GM23338 (cell line): ENCODE measurements around the gene LCOR. TPM values are rescaled to one million over a fixed set of nuclear protein-coding genes. Genes with fewer than 3 reads are reported as not detected.

ENCODE experiments used
- ATAC-seq: fragments of 200-7000 bp; cut with Tn5 transposase; 3 replicates; pipeline ENCODE4 v1.9.1; 2020
- DNase-seq: peaks from one replicate; pipeline ENCODE4 v3.0.0-alpha.2; 2015; ENCODE audit warnings: low spot score
- H2AFZ ChIP-seq: fragments of 200-600 bp; sonication (generic); 2 replicates; pipeline ENCODE4 v1.8.0; 2016; ENCODE audit warnings: antibody characterized with exemption, mild to moderate bottlenecking, moderate library complexity
- H3F3A ChIP-seq: fragments of 200-600 bp; sonication (generic); replicated peaks from 2 replicates; pipeline ENCODE4 v1.8.0; 2017; ENCODE audit warnings: antibody characterized with exemption, mixed run types, low read depth
- H3K27ac ChIP-seq: fragments of 200-600 bp; sonication (generic); 2 replicates; pipeline ENCODE4 v1.6.1; 2016; ENCODE audit warnings: low read depth
- H3K27me3 ChIP-seq: fragments of 200-600 bp; sonication (generic); 2 replicates; pipeline ENCODE4 v1.8.0; 2016; ENCODE audit warnings: mild to moderate bottlenecking, mixed run types, moderate library complexity; ENCODE audit not compliant: insufficient read depth
- H3K36me3 ChIP-seq: fragments of 200-600 bp; sonication (generic); 2 replicates; pipeline ENCODE4 v1.8.0; 2016; ENCODE audit warnings: mild to moderate bottlenecking; ENCODE audit not compliant: insufficient read depth
- H3K4me1 ChIP-seq: fragments of 200-600 bp; sonication (generic); 2 replicates; pipeline ENCODE4 v1.8.0; 2016; ENCODE audit warnings: mild to moderate bottlenecking, moderate library complexity; ENCODE audit not compliant: insufficient read depth
- H3K4me2 ChIP-seq: fragments of 200-600 bp; sonication (generic); 2 replicates; pipeline ENCODE4 v1.7.1; 2017; ENCODE audit warnings: mixed run types
- H3K4me3 ChIP-seq: fragments of 200-600 bp; sonication (generic); 2 replicates; pipeline ENCODE4 v1.6.1; 2016; ENCODE audit warnings: mixed run types
- H3K79me2 ChIP-seq: fragments of 200-600 bp; sonication (generic); replicated peaks from 2 replicates; pipeline ENCODE4 v1.8.0; 2017; ENCODE audit warnings: mild to moderate bottlenecking; ENCODE audit not compliant: insufficient read depth
- H3K9me2 ChIP-seq: fragments of 200-600 bp; sonication (generic); 2 replicates; pipeline ENCODE4 v1.8.0; 2017; ENCODE audit not compliant: insufficient read depth
- H4K20me1 ChIP-seq: fragments of 200-600 bp; sonication (generic); replicated peaks from 2 replicates; pipeline ENCODE4 v1.8.0; 2017; ENCODE audit warnings: mild to moderate bottlenecking; ENCODE audit not compliant: insufficient read depth
- H3K27ac Mint-ChIP-seq: 2 replicates; pipeline ENCODE4 v1.8.0; 2020; ENCODE audit warnings: inconsistent platforms, mild to moderate bottlenecking, moderate library complexity, mixed read lengths
- H3K27me3 Mint-ChIP-seq: 3 replicates; pipeline ENCODE4 v1.8.0; 2022; ENCODE audit warnings: low read depth, mild to moderate bottlenecking, moderate library complexity, mixed read lengths, inconsistent platforms; ENCODE audit not compliant: insufficient read depth, poor library complexity
- H3K36me3 Mint-ChIP-seq: 3 replicates; pipeline ENCODE4 v1.8.0; 2021; ENCODE audit warnings: low read depth, mild to moderate bottlenecking, inconsistent platforms, moderate library complexity, mixed read lengths
- H3K4me1 Mint-ChIP-seq: 3 replicates; pipeline ENCODE4 v1.8.0; 2020; ENCODE audit warnings: mild to moderate bottlenecking, inconsistent platforms, mixed read lengths
- H3K4me3 Mint-ChIP-seq: 3 replicates; pipeline ENCODE4 v1.8.0; 2021; ENCODE audit warnings: moderate library complexity, mild to moderate bottlenecking, inconsistent platforms, mixed read lengths
- H3K9me3 Mint-ChIP-seq: 3 replicates; pipeline ENCODE4 v1.8.0; 2020; ENCODE audit warnings: moderate library complexity, mild to moderate bottlenecking, inconsistent platforms, mixed read lengths
- CREB1 ChIP-seq: fragments of 250-450 bp; sonication (Bioruptor Pico); IDR thresholded peaks from 2 replicates; pipeline ENCODE4 v1.5.0; 2020; ENCODE audit warnings: low read depth, mild to moderate bottlenecking, moderate library complexity
- EZH2 ChIP-seq: fragments of 200-600 bp; sonication (generic); IDR thresholded peaks from one replicate; pipeline ENCODE4 v1.8.0; 2017; ENCODE audit warnings: antibody characterized with exemption, mild to moderate bottlenecking, low read depth; ENCODE audit not compliant: unreplicated experiment
- JUNB ChIP-seq: IDR thresholded peaks from one replicate; pipeline ENCODE4 v1.6.1; 2016; ENCODE audit warnings: antibody characterized with exemption; ENCODE audit not compliant: unreplicated experiment
- NANOG ChIP-seq: IDR thresholded peaks from 2 replicates; pipeline ENCODE4 v1.6.1; 2016; ENCODE audit warnings: antibody characterized with exemption, borderline replicate concordance
- POLR2AphosphoS5 ChIP-seq: IDR thresholded peaks from 2 replicates; pipeline ENCODE4 v1.6.1; 2016; ENCODE audit warnings: antibody characterized with exemption, low read depth
- ZNF114 ChIP-seq: fragments of 250-450 bp; sonication (Bioruptor Pico); IDR thresholded peaks from 2 replicates; pipeline ENCODE4 v1.5.0; 2020; ENCODE audit warnings: mild to moderate bottlenecking, moderate library complexity
- ZNF331 ChIP-seq: fragments of 250-450 bp; sonication (Bioruptor Pico); IDR thresholded peaks from 2 replicates; pipeline ENCODE4 v1.5.0; 2020; ENCODE audit warnings: low read depth, mild to moderate bottlenecking, moderate library complexity
- polyA plus RNA-seq: library from polyadenylated mRNA; unstranded; fragments of >200 nt; fragmentation: Nextera tagmentation; extraction: Ambion mirVana; gene quantifications from 2 replicates; pipeline ENCODE4 v1.2.1, GENCODE V29; 2016
- total RNA-seq: library from RNA; depleted of rRNA; stranded (reverse); fragments of >200 nt; shearing (Covaris generic); gene quantifications from 2 replicates; pipeline ENCODE4 v1.2.3, GENCODE V29; 2014
- TF ChIP-seq, protein P1 (sequence below): fragments of 250-450 bp; sonication (Bioruptor Pico); IDR thresholded peaks from 2 replicates; pipeline ENCODE4 v1.5.0; 2020; ENCODE audit warnings: mild to moderate bottlenecking, moderate library complexity
- TF ChIP-seq, protein P2 (sequence below): IDR thresholded peaks from 2 replicates; pipeline ENCODE4 v1.6.1; 2016; ENCODE audit warnings: antibody characterized with exemption
- TF ChIP-seq, protein P3 (sequence below), 2 experiments: fragments of 200-600 bp in 1 of 2; sonication (generic) in 1 of 2; conservative IDR thresholded peaks; 2 replicates each; pipeline versions ENCODE4 v1.5.1 to v1.6.1; 2016 to 2017; ENCODE audit warnings: antibody characterized with exemption in 2 of 2, low read depth in 2 of 2, mild to moderate bottlenecking in 2 of 2, moderate library complexity in 1 of 2
- TF ChIP-seq, protein P4 (sequence below): IDR thresholded peaks from one replicate; pipeline ENCODE4 v1.6.1; 2018; ENCODE audit warnings: antibody characterized with exemption; ENCODE audit not compliant: unreplicated experiment

Gene LCOR
- total and polyA plus RNA-seq, 2 experiments from 2014 or later, result 6.9 to 14.9 TPM

DNA sequence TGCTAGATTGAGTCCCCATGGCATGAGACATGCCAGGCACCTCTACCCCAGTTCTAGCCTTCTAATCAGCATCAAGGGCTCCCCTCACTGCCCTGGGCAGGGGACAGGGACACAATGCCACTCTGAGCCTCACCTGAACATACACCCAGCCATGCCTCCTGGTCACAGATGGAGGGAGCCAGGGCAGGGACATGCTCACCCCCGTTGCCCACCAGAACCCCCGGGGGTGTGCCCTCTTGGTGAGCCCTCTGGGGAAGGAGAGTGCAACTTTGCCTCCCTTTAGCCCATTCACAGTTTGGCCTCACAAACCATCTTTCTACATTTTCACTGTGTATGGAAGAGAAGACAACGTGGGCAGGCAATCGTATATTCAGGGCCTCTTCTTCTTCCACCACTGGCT, 167.2 kb downstream of the LCOR start:
- Histone ChIP-seq H4K20me1 (no peaks in the 10 kb centered on the region), H2AFZ (no peak overlapping the region), H3K27ac (no peak overlapping the region), H3F3A (no peaks in the 10 kb centered on the region), H3K9me2 (no peaks in the 10 kb centered on the region), H3K79me2 (no peaks in the 10 kb centered on the region), H3K4me1 (no peaks in the 10 kb centered on the region), H3K4me3 (no peak overlapping the region), H3K36me3 (no peaks in the 10 kb centered on the region), H3K4me2 (no peak overlapping the region), H3K27me3 (no peaks in the 10 kb centered on the region)
- no peaks in the 10 kb centered on the region for H3K4me1 Mint-ChIP-seq
- H3K9me3 Mint-ChIP-seq, result no peaks in the 10 kb centered on the region
- no peak for ATAC-seq
- peaks cover 4% of the 10 kb centered on the region for H3K27me3 Mint-ChIP-seq
- H3K27ac Mint-ChIP-seq, result no peak overlapping the region
- no peak for TF ChIP-seq JUNB
- TF ChIP-seq, protein P1, sequence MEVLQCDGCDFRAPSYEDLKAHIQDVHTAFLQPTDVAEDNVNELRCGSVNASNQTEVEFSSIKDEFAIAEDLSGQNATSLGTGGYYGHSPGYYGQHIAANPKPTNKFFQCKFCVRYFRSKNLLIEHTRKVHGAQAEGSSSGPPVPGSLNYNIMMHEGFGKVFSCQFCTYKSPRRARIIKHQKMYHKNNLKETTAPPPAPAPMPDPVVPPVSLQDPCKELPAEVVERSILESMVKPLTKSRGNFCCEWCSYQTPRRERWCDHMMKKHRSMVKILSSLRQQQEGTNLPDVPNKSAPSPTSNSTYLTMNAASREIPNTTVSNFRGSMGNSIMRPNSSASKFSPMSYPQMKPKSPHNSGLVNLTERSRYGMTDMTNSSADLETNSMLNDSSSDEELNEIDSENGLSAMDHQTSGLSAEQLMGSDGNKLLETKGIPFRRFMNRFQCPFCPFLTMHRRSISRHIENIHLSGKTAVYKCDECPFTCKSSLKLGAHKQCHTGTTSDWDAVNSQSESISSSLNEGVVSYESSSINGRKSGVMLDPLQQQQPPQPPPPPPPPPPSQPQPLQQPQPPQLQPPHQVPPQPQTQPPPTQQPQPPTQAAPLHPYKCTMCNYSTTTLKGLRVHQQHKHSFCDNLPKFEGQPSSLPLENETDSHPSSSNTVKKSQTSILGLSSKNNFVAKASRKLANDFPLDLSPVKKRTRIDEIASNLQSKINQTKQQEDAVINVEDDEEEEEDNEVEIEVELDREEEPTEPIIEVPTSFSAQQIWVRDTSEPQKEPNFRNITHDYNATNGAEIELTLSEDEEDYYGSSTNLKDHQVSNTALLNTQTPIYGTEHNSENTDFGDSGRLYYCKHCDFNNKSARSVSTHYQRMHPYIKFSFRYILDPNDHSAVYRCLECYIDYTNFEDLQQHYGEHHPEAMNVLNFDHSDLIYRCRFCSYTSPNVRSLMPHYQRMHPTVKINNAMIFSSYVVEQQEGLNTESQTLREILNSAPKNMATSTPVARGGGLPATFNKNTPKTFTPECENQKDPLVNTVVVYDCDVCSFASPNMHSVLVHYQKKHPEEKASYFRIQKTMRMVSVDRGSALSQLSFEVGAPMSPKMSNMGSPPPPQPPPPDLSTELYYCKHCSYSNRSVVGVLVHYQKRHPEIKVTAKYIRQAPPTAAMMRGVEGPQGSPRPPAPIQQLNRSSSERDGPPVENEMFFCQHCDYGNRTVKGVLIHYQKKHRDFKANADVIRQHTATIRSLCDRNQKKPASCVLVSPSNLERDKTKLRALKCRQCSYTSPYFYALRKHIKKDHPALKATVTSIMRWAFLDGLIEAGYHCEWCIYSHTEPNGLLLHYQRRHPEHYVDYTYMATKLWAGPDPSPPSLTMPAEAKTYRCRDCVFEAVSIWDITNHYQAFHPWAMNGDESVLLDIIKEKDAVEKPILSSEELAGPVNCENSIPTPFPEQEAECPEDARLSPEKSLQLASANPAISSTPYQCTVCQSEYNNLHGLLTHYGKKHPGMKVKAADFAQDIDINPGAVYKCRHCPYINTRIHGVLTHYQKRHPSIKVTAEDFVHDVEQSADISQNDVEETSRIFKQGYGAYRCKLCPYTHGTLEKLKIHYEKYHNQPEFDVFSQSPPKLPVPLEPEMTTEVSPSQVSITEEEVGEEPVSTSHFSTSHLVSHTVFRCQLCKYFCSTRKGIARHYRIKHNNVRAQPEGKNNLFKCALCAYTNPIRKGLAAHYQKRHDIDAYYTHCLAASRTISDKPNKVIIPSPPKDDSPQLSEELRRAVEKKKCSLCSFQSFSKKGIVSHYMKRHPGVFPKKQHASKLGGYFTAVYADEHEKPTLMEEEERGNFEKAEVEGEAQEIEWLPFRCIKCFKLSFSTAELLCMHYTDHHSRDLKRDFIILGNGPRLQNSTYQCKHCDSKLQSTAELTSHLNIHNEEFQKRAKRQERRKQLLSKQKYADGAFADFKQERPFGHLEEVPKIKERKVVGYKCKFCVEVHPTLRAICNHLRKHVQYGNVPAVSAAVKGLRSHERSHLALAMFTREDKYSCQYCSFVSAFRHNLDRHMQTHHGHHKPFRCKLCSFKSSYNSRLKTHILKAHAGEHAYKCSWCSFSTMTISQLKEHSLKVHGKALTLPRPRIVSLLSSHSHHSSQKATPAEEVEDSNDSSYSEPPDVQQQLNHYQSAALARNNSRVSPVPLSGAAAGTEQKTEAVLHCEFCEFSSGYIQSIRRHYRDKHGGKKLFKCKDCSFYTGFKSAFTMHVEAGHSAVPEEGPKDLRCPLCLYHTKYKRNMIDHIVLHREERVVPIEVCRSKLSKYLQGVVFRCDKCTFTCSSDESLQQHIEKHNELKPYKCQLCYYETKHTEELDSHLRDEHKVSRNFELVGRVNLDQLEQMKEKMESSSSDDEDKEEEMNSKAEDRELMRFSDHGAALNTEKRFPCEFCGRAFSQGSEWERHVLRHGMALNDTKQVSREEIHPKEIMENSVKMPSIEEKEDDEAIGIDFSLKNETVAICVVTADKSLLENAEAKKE (CRISPR knock-in tag), result no peak
- TF ChIP-seq CREB1, result no peak
- TF ChIP-seq, protein P2, sequence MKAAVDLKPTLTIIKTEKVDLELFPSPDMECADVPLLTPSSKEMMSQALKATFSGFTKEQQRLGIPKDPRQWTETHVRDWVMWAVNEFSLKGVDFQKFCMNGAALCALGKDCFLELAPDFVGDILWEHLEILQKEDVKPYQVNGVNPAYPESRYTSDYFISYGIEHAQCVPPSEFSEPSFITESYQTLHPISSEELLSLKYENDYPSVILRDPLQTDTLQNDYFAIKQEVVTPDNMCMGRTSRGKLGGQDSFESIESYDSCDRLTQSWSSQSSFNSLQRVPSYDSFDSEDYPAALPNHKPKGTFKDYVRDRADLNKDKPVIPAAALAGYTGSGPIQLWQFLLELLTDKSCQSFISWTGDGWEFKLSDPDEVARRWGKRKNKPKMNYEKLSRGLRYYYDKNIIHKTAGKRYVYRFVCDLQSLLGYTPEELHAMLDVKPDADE, result no peak
- TF ChIP-seq EZH2, result no peak
- no peaks in the 10 kb centered on the region for H3K36me3 Mint-ChIP-seq
- DNase-seq, result no peak
- no peak overlapping the region for H3K4me3 Mint-ChIP-seq

DNA sequence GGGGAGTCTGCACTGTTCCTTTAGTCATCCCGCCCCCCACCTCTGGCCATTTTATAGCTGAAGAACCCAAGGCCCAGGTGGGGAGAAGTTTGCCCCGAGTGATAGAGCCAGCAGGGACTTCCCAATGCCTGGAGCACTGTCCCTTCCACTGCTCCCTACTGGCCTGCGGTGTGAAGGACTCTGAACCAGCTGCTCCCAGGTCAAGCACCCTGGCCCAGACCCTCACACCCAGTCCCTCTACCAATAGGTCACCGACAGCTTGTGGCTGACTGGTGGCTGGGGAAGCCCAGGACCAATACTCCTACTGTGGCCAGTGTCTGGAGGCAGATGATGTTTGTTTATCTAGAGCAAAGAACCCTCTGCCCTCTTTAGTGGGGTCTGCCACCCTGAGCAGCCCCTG, 167.9 kb downstream of the LCOR start:
- H2AFZ ChIP-seq, result no peak overlapping the region
- no peak overlapping the region for H3K4me3 ChIP-seq
- Mint-ChIP-seq H3K4me1 (no peaks in the 10 kb centered on the region), H3K27me3 (peaks cover 4% of the 10 kb centered on the region), H3K4me3 (no peak overlapping the region), H3K36me3 (no peaks in the 10 kb centered on the region), H3K27ac (no peak overlapping the region), H3K9me3 (no peaks in the 10 kb centered on the region)
- no peaks in the 10 kb centered on the region for H3K9me2 ChIP-seq
- no peaks in the 10 kb centered on the region for H3K36me3 ChIP-seq
- H3K4me2 ChIP-seq, result no peak overlapping the region
- no peaks in the 10 kb centered on the region for H3F3A ChIP-seq
- ATAC-seq (no peak; the same call in 2 of the 3 replicates), DNase-seq (no peak)
- no peak overlapping the region for H3K27ac ChIP-seq
- H4K20me1 ChIP-seq, result no peaks in the 10 kb centered on the region
- no peaks in the 10 kb centered on the region for H3K4me1 ChIP-seq
- no peaks in the 10 kb centered on the region for H3K79me2 ChIP-seq
- H3K27me3 ChIP-seq, result no peaks in the 10 kb centered on the region
- TF ChIP-seq ZNF331 (CRISPR knock-in tag), result no peak
- TF ChIP-seq, protein P3, sequence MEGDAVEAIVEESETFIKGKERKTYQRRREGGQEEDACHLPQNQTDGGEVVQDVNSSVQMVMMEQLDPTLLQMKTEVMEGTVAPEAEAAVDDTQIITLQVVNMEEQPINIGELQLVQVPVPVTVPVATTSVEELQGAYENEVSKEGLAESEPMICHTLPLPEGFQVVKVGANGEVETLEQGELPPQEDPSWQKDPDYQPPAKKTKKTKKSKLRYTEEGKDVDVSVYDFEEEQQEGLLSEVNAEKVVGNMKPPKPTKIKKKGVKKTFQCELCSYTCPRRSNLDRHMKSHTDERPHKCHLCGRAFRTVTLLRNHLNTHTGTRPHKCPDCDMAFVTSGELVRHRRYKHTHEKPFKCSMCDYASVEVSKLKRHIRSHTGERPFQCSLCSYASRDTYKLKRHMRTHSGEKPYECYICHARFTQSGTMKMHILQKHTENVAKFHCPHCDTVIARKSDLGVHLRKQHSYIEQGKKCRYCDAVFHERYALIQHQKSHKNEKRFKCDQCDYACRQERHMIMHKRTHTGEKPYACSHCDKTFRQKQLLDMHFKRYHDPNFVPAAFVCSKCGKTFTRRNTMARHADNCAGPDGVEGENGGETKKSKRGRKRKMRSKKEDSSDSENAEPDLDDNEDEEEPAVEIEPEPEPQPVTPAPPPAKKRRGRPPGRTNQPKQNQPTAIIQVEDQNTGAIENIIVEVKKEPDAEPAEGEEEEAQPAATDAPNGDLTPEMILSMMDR (conservative IDR thresholded peaks at IDR 0.05; ENCODE audit: low read depth in 2 of 2), result no peak
- TF ChIP-seq NANOG, result no peak
- TF ChIP-seq, protein P4, sequence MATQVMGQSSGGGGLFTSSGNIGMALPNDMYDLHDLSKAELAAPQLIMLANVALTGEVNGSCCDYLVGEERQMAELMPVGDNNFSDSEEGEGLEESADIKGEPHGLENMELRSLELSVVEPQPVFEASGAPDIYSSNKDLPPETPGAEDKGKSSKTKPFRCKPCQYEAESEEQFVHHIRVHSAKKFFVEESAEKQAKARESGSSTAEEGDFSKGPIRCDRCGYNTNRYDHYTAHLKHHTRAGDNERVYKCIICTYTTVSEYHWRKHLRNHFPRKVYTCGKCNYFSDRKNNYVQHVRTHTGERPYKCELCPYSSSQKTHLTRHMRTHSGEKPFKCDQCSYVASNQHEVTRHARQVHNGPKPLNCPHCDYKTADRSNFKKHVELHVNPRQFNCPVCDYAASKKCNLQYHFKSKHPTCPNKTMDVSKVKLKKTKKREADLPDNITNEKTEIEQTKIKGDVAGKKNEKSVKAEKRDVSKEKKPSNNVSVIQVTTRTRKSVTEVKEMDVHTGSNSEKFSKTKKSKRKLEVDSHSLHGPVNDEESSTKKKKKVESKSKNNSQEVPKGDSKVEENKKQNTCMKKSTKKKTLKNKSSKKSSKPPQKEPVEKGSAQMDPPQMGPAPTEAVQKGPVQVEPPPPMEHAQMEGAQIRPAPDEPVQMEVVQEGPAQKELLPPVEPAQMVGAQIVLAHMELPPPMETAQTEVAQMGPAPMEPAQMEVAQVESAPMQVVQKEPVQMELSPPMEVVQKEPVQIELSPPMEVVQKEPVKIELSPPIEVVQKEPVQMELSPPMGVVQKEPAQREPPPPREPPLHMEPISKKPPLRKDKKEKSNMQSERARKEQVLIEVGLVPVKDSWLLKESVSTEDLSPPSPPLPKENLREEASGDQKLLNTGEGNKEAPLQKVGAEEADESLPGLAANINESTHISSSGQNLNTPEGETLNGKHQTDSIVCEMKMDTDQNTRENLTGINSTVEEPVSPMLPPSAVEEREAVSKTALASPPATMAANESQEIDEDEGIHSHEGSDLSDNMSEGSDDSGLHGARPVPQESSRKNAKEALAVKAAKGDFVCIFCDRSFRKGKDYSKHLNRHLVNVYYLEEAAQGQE, result no peak
- no peak for TF ChIP-seq ZNF114 (CRISPR knock-in tag)
- no peak for TF ChIP-seq POLR2AphosphoS5
